Measurements from ENCODE around the gene CRPPA.

Gene CRPPA

GRCh38 chr7:16422917-16423316 is 1.6 kb upstream of the CRPPA start:
- DNase-seq (ENCODE audit: low spot score) = no peak

GRCh38 chr7:16422103-16422435 is 731 bp upstream of the CRPPA start:
- DNase-seq (ENCODE audit: low spot score) = no peak

- DNase-seq (ENCODE audit: low spot score) = peak; percentile 56
These were observed 547 bp downstream of the CRPPA start for GRCh38 chr7:16420649-16421332.

- no peak for DNase-seq (ENCODE audit: low spot score)
These were observed 1.0 kb downstream of the CRPPA start for GRCh38 chr7:16420329-16420648.

- DNase-seq (ENCODE audit: low spot score) = no peak
These were observed 1.5 kb downstream of the CRPPA start for GRCh38 chr7:16419859-16420258.

- DNase-seq (ENCODE audit: low spot score) = no peak
These were observed 2.2 kb downstream of the CRPPA start for GRCh38 chr7:16419126-16419525.

- no peak for DNase-seq (ENCODE audit: low spot score)
These were observed 3.4 kb downstream of the CRPPA start for GRCh38 chr7:16417906-16418305.

- DNase-seq (ENCODE audit: low spot score) = no peak
These were observed 4.8 kb downstream of the CRPPA start for GRCh38 chr7:16416289-16417282.

GRCh38 chr7:16412274-16413254 is 8.8 kb downstream of the CRPPA start:
- no peak for DNase-seq (ENCODE audit: low spot score)

- DNase-seq (ENCODE audit: low spot score) = no peak
These were observed 9.9 kb downstream of the CRPPA start for GRCh38 chr7:16411391-16411790.

GRCh38 chr7:16409777-16410176 is 11.6 kb downstream of the CRPPA start:
- no peak for DNase-seq (ENCODE audit: low spot score)

- DNase-seq (ENCODE audit: low spot score) = no peak
These were observed 16.7 kb downstream of the CRPPA start for GRCh38 chr7:16404636-16405035.

GRCh38 chr7:16403475-16403874 is 17.9 kb downstream of the CRPPA start:
- no peak for DNase-seq (ENCODE audit: low spot score)

GRCh38 chr7:16402940-16403339 is 18.4 kb downstream of the CRPPA start:
- no peak for DNase-seq (ENCODE audit: low spot score)

GRCh38 chr7:16402091-16402490 is 19.2 kb downstream of the CRPPA start:
- DNase-seq (ENCODE audit: low spot score) = no peak

GRCh38 chr7:16400893-16401275 is 20.5 kb downstream of the CRPPA start:
- no peak for DNase-seq (ENCODE audit: low spot score)

- DNase-seq (ENCODE audit: low spot score) = no peak
These were observed 21.1 kb downstream of the CRPPA start for GRCh38 chr7:16399916-16400892.

- no peak for DNase-seq (ENCODE audit: low spot score)
These were observed 22.0 kb downstream of the CRPPA start for GRCh38 chr7:16399265-16399831.

GRCh38 chr7:16398146-16399017 is 23.0 kb downstream of the CRPPA start:
- no peak for DNase-seq (ENCODE audit: low spot score)
